ENCODE results near the gene ARHGAP42.
"Not testable (repeated sequence)": the region's sequence is repeated elsewhere in the genome, so short reads cannot be mapped to it uniquely, and the experiment has no call there.

The ARHGAP42 gene

GRCh38 chr11:100872951-100873740 lies 186.1 kb downstream of the ARHGAP42 start:
- DNase-seq (ENCODE audit: low read depth in 2 of 2): no peak

DNA sequence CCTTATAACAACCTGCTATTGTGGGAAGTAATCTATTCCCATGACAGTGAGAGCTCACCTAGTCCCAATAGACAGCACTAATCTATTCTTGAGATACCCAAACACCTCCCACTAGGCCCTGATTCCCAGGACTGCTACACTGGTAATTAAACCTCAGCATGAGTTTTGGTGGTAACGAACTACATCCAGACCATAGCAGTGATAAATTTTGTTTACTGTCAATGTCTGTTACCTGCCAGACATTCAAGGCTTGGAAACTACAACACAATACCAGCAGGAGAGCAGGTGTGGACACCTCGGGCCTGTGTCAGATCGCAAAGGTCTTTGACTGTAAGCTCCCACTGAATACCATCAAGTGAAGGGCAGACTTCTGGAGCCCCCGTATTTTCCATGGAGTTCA lies 187.1 kb downstream of the ARHGAP42 start:
- no peak for DNase-seq (ENCODE audit: low read depth in 2 of 2)

DNA sequence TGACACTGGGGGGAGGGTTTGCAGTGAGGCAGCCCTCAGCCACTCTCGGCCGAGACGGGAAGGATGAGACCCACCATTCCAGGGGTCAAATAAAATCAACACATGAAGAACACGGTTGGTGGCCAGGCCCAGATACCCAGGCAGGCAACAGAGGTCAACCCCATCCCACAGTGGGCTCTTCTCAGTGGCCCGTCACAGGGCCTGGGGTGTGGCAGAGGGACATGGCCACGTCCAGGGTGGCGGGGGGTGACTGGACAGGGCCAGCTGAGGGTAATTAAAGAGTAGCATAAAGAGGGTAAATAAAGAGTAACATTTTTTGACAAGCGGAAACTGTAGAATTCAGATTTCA lies 188.4 kb downstream of the ARHGAP42 start:
- DNase-seq (ENCODE audit: low read depth in 2 of 2): no peak

DNA sequence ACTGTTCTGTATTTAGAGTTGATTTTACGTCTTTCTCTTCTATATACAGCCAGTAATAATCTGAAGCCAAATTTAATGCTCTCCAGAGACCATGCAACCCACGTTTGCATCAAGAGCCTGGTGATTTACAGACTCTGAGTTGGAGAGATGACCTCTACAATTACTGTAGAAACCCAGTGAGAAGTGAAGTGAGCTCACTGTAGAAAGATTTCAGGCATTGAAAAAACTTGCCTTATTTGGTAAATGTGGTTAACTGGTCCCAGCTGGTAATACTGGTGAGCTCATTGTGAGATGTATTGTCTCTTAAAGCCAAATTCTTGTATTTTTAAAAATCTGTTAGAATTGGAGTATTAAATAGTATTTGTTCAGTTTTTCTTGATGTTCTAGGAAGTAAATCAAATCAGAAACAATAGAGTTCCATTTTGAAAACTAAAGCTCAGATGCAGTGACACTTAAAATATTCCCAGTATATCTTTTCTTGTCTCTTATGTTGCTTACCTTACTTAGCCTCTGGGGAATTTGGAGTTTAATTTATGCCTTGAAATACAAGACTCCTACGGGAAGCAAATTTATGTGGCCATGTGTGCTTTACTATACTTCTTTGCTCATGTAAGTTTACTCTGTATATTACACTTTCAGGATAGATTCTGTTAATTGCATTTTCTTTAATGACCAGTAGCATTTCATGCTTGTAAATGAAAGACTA lies 189.9 kb downstream of the ARHGAP42 start:
- no peak for DNase-seq (ENCODE audit: low read depth in 2 of 2)

- no peak for DNase-seq (ENCODE audit: low read depth in 2 of 2)
Measured at GRCh38 chr11:100878474-100878873, 191.4 kb downstream of the ARHGAP42 start.

- no peak for DNase-seq (ENCODE audit: low read depth in 2 of 2)
Measured at GRCh38 chr11:100882957-100883356, 195.9 kb downstream of the ARHGAP42 start.

- DNase-seq (ENCODE audit: low read depth in 2 of 2): no peak
Measured at GRCh38 chr11:100883830-100884229, 196.7 kb downstream of the ARHGAP42 start.

GRCh38 chr11:100887659-100888058 lies 200.6 kb downstream of the ARHGAP42 start:
- DNase-seq (ENCODE audit: low read depth in 2 of 2): no peak

DNA sequence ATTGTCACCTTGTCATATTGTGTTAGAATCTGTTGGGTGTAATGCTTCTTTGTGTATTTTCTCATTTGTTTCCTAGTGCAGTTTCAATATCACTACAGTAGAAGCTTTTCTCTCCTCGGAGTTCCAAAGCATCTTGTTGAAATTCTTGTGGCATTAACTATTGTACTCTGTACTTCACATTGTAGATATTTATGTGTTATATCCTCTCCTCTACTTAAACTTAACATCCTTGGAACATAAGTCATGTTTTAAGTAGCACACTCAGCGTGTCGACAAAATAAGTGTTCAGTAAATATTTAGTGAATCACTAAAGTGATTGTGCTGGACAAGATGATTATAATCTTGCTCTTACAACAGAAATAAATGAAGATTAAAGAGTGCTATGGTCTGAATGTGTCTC lies 201.7 kb downstream of the ARHGAP42 start:
- DNase-seq (ENCODE audit: low read depth in 2 of 2): no peak

GRCh38 chr11:100889758-100890157 lies 202.7 kb downstream of the ARHGAP42 start:
- DNase-seq (ENCODE audit: low read depth in 2 of 2): no peak

DNA sequence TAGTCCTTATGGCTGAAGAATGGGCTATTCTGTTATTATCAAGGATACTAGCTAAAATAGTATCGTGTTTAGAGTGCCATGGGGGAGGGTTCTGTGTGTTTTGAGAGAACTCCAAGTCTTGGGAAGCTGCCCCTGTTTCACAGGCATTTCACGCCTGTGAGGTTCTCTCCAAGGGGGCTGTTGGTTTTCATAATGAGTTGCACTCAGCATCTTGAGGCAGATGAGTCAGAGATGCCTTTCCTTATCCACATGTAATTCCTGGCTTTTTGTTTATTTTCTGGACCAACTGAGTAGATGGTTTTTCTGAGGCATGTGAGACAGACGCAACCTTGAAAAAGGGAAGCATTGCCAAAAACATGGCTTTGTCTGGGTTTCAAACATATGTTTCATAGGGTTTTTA lies 203.7 kb downstream of the ARHGAP42 start:
- DNase-seq (ENCODE audit: low read depth in 2 of 2): no peak

DNA sequence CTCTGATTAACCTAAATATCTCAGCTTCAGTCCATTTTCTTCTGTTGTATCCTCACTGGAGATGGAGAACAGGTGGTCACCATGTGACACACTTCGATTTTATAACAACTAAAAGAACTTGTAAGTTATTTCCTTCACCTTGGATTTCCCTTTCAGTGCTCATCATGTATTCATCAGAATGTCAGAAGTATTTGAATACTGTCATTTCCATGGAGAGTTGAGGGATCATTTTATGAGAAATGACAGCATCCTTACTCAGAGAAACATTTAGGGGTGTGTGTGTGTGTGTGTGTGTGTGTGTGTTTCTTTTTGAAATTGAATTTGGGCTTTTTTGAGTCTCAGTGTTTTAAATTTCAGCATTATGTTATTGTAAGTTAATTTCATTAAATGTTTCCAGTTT lies 205.8 kb downstream of the ARHGAP42 start:
- no peak for DNase-seq (ENCODE audit: low read depth in 2 of 2)

DNA sequence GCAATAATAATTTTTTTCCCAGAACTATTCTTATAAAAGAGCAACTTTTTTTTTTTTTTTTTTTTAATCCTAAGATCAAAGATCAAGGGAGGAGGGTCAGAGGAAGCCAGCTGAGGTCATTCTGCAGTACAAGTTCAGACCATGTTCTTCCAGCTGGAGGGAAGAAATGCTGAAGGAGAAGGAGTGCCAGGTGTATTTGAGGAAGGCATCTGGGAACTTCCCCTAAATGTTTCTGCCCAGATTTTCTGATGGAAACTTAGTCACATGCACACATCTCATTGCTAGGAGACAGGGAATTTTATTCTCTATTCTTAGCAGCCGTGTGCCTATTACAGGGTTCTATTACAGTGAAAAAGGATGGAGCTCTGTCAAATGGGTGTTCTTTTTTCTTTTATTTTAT lies 208.4 kb downstream of the ARHGAP42 start:
- no peak for DNase-seq (ENCODE audit: low read depth in 2 of 2)

DNA sequence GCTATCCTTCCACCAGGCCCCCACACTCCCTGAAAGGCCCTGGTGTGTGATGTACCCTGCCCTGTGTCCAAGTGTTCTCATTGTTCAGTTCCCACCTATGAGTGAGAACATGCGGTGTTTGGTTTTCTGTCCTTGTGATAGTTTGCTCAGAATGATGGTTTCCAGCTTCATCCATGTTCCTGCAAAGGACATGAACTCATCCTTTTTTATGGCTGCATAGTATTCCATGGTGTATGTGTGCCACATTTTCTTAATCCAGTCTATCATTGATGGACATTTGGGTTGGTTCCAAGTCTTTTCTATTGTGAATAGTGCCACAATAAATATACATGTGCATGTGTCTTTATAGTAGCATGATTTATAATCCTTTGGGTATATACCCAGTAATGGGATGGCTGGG lies 208.9 kb downstream of the ARHGAP42 start:
- DNase-seq (ENCODE audit: low read depth in 2 of 2): not testable (repeated sequence)

GRCh38 chr11:100901471-100901870 lies 214.4 kb downstream of the ARHGAP42 start:
- DNase-seq (ENCODE audit: low read depth in 2 of 2): not testable (repeated sequence)

GRCh38 chr11:100902454-100903141 lies 215.5 kb downstream of the ARHGAP42 start:
- no peak for DNase-seq (ENCODE audit: low read depth in 2 of 2)

DNA sequence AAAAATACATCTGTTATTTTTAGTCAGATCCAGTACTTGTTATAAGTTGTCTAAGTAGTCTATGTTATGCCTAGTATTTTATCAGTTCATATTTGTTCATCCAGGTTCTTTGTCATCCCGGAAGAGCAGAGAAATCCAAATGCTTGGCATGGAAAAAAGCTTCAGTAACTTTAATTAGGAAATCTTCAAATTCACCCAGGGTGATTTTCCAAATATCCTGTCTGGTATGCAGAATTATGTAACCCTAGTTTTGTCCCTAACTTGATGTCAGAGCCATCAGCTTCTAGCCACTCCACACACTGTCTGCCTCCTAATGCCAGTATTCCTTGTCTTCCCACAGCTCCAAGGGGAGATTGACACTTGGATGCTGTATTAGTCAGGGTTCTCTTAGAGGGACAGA lies 216.2 kb downstream of the ARHGAP42 start:
- DNase-seq (ENCODE audit: low read depth in 2 of 2): no peak

GRCh38 chr11:100905684-100906083 lies 218.6 kb downstream of the ARHGAP42 start:
- DNase-seq (ENCODE audit: low read depth in 2 of 2): no peak

DNA sequence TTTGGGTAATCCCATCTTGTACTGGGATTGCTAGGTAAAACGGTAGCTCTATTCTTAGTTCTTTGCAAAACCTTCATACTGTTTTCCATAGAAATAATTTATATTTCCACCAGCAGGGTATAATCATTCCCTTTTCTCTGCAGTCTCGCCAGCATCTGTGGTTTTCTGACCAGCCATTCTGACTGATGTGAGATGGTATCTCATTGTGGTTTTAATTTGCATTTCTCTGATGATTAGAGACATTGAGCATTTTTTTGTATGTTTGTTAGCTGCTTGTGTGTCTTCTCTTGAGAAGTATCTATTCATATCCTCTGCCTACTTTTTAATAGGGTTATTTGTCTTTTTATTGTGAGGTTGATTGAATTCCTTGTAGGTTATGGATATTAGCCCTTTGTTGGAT lies 221.7 kb downstream of the ARHGAP42 start:
- DNase-seq (ENCODE audit: low read depth in 2 of 2): no peak

- DNase-seq (ENCODE audit: low read depth in 2 of 2): no peak
Measured at GRCh38 chr11:100910808-100911207, 223.7 kb downstream of the ARHGAP42 start.

DNA sequence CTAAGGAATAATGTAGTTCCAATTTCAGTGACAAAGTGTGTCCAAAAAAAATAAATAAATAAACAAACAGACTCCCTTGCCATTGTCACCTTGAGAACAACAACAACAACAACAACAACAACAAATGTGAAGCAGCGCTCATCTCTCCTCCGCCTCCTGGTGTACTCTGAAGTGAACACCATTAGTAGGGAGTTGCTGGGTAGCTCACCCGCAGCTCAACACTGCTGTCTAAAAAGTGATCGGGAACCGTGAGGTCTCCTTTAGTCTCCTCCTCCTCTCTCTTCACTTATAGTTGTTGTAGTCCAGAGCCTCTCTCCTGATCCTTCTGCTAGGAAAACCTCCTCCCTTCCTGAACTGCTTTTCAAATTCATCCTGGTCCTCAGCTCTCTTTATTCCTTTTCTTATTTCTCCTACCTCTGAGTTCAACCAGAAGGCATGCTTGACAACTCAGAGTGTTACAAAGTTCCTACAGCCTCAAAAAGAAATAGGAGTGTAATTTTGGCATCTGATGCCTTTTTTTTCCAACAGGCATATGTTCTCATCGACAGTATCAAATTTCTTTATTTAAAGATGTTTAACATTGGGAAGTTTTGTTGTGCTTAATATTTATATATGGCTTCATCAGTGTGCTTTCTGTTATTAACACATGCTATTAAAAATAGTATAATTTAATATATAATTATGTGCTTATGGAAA lies 227.5 kb downstream of the ARHGAP42 start:
- no peak for DNase-seq (ENCODE audit: low read depth in 2 of 2)

Measured in stimulated activated CD4-positive, alpha-beta T cell treated with anti-CD3 and anti-CD28 coated beads, Interleukin-4, amount 100 ng/mL, for 48 hours (primary cell).